ENCODE measurements around the gene ADAMTS18.

DNA sequence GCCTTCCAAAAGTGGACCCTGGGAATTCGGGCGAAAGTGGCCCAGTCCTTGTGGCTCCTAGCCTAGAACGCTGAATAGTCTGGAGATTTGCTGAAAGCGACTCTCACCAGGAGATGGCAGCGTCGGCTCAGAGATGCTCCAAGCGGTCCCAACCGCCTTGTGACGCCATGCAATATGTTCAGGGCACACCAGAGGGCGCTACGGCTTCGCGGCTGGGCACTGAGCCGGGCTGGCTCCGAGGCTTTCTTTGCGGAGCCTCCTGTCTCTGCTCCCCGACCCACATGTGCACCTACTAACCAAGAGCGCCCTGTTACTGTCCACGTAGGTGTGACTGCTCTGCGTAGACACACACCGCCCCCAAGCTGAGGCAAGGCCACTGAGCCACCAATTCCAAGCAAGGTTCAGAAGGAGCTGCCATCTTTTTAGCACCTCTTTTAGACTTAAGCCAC is 198.7 kb downstream of the ADAMTS18 start:
- TF ChIP-seq POLR2AphosphoS5 (IDR thresholded peaks at IDR 0.05) = peak; percentile 22
- TF ChIP-seq, protein P1, sequence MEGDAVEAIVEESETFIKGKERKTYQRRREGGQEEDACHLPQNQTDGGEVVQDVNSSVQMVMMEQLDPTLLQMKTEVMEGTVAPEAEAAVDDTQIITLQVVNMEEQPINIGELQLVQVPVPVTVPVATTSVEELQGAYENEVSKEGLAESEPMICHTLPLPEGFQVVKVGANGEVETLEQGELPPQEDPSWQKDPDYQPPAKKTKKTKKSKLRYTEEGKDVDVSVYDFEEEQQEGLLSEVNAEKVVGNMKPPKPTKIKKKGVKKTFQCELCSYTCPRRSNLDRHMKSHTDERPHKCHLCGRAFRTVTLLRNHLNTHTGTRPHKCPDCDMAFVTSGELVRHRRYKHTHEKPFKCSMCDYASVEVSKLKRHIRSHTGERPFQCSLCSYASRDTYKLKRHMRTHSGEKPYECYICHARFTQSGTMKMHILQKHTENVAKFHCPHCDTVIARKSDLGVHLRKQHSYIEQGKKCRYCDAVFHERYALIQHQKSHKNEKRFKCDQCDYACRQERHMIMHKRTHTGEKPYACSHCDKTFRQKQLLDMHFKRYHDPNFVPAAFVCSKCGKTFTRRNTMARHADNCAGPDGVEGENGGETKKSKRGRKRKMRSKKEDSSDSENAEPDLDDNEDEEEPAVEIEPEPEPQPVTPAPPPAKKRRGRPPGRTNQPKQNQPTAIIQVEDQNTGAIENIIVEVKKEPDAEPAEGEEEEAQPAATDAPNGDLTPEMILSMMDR (IDR thresholded peaks at IDR 0.05) = peak; percentile 85 to 100 (median 100)

All from prostate gland (tissue), 2 donors.